Activated CD8-positive, alpha-beta memory T cell treated with anti-CD3 and anti-CD28 coated beads, Interleukin-2, amount 50 U/mL, for 4 hours (primary cell): Measurements from ENCODE around the gene POU2AF1.

Experiments
- DNase-seq: peaks from one replicate; pipeline ENCODE4 v3.0.0-alpha.2; 2020

Gene POU2AF1, protein sequence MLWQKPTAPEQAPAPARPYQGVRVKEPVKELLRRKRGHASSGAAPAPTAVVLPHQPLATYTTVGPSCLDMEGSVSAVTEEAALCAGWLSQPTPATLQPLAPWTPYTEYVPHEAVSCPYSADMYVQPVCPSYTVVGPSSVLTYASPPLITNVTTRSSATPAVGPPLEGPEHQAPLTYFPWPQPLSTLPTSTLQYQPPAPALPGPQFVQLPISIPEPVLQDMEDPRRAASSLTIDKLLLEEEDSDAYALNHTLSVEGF

DNA sequence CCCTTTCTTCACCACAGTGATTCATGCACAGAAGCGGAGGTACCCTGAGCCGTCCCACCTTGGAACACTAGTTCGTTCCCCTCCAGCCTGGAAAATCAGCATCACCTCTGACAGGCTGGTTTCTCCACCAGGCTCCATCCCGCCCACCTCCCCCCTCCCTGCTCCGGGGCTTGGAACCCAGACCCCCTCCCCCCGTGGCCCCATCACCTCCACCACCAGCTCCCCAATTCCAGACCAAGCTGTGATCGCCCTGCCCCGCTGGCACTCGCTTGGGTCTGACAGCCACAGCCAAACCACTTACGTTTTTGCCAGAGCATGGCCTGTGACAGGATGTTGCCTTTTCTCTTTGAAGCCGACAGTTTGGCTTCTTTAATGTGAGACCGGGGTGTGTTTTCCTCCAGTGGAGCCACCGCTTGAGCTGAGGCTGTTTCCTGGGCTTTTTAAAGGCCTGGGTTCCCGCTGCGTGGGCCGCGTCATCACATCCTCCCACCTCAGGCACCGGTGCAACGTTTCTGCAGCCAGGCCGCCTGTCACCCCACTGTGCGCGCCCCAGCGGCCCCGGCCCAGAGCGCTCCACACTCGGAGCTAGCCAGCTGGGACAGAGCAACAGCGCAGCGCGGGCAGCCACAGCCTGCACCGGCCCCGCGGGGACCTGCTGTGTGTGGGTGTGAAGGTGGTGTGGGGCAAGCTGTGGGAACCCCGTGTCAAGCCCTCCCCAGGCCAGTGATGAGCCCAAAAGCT is at the start of gene POU2AF1:
POU2AF1 (minus strand) TSS at position 415 of the 741 bp plus-strand sequence; CDS start at position 317, 98 bp downstream.
- DNase-seq, result peak; percentile 76

DNA sequence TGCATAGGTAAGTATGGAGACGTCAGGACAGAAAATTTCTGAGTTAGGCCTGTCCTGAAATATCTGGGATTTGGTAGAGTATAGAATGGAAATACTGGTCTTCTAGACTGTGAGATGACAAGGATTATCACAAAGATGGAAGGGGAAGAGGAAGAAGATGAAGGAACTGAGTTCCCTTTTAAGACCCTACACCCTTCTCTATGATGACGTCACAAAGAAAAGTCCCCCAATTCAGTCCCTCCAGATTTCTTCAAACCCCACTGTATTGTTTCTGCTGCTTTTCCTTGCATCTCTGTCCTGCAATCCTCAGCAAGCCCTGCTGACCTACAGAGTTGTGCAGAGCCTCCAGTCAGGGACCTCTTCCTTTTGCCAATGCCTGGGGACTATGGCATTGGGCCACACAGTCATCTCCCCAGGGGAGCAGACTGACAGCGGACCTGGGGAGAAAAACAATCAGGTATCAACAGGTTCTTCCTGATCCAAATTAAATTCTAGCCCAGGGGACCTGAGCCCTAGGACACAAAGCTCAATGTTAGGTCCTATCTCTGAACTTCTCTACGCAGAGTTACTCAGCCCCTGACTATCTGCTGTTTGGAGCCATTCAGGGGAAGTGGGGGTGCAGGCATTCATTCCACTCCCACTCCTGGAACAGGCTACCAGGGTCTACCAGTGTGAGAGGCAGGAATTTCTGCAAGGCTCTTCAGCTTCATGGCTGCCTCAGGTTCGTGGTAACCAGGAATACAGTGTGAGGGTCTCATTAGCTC is 49.2 kb upstream of the POU2AF1 start:
- no peak for DNase-seq

DNA sequence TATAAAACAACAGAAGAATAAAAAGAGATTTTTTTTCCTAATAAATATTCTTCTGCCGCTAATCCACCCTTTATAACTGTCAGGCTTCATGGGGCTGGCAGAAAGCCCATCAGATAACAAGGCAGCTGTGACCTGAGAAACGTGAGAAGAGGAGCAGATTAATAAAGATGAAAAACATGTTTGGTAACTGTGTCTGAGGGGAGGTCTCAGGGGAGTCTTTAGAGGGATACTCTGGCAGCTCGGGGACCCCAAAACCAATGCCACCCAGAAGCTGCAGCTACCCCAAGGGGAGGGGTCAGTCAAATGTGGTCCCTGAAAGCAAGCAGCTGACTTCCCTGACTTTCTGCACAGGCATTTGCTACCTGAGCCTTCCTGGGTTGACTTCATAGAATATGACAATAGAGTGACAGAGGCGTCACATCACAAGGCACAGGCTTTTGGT is 48.4 kb upstream of the POU2AF1 start:
- no peak for DNase-seq

DNA sequence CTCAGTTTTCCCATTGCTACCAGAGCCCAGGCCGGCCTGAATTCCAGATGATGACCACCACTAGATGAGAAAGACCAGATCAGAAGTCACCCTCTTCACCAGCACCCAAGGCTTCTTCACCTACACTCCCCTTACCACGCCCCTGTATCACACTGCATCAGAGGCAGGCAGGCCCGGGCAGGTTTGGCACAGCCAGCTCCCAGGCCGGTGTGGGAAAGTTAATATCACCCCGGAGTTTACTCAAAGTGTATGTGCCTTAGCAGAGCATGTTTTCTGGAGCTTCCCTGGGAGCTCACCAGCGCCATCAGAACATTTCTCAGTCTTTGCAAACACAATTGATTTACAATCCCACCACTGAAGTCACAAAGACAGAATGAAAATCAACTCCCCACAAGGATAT is 47.5 kb upstream of the POU2AF1 start:
- no peak for DNase-seq

GRCh38 chr11:111423250-111423615 is 44.2 kb upstream of the POU2AF1 start:
- DNase-seq, result no peak

DNA sequence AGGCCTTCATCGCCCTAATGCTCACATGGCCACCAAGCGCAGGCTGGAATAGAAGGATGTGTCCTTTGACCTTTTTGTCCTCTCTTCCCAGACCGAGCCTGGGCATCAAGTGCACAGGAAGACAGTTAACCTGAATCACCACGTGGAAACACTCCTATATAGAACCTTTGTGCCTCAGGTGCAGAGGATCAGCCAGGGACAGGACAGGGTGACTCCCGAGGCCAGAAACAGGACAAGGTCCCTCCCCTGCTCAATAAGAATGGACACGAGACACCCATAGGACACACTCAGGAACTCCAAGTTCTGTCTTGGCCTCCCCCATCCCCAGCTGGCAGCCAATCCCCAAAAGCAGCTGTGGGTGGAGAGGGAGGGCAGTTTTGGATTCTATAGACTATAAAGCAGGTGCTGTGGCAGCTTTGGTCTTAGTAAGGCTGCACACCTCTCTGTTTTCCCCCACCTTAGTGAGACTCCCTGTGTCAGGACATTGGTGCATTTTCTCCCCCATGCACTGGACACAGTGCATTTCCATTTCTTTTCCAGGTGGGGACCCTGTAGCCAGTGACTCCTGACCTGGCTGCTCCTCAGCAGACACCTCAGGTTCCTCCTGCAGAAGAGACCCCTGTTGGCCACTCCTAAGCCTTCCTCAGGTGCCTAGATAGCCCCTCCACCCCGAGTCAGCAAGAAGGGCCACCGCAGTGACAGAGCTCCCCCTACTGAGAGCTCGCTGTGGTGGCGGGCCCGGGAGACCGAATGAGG is 43.6 kb upstream of the POU2AF1 start:
- peak; percentile 65 for DNase-seq

GRCh38 chr11:111421251-111421650 is 42.2 kb upstream of the POU2AF1 start:
- DNase-seq, result no peak

- DNase-seq, result no peak
Measured at GRCh38 chr11:111419641-111420327, 40.7 kb upstream of the POU2AF1 start.

- DNase-seq, result no peak
Measured at GRCh38 chr11:111419181-111419580, 40.1 kb upstream of the POU2AF1 start.

DNA sequence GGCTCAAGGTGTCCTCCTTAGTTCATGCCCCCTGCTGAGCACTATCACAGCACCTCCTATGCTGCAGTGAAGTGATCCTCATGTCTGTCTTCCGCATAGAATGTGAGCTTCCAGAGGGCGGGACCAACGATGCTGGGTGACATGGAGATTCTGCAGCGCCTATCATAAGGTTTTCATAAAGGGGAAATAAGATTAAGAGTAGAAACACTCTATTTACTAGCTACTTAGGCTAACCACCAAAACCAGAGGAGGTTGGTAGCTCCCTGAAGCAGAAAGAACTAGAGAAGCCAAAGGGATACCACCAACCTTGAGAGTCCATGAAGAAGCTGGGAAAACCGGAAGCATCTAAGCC is 39.3 kb upstream of the POU2AF1 start:
- DNase-seq, result no peak

DNA sequence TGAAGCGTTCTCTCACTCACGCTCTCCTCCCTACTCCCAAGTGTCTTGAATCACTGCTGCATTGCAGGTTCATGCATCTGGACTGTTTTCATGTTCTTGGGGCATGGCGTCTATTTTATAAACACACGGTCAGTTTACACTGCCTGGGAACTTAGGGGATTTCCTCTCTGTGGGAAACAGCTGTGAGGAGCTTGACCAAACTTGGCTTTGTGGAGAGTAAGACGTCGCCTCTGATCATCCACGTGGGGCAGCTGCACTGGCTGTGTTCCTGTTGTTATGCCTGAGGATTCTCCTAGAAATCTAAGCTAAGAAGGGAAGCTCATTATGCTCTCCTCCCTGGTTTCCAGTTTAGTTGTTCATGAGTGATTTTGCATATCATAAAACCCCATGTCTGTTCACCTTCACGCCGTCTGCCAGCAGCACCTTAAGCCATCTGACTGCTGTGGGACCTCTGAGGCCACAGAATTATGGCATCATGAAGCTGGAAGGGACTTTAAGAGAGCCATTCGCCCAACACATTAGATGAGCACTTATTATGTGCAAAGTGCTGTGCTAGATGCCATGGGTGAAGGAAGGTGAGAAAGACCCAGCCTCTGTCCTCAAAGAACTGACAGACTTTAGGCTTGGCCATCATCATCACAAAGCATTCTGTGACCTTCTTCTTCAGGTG is 38.8 kb upstream of the POU2AF1 start:
- no peak for DNase-seq

DNA sequence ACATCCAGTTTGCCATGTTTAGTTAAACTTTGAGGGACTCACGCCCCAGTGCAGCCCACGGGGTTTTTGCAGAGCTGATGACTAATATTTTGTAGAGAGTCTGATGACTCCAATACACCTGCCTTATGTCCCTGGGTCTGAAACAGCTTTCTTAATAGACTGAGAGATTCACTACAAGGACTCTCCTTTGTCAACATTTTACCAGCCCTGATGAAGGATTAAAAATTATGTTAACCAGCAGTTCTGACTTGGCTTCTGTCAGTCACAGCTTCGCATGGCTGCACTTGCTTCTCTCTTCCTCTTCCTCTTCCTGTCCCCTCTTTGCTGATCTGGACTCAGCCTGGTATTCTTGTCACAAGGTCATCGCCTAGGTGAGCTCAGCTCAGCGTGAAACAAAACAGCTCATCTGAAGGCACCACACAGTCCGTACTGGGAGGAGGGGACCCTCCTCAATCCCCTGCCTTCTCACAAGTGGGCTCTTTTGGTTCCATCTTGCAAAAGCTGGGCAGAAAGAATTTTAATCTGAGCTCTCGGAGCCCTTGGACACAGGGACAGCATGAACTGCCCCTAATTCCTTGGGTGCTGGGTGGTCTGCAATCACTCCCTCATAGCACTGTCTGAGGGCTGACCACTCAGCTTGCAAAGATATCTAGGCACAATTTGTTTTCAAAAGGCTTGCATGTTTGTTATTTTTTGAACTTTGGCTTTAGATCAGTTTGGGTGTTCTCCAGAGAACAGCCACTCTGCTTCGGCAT is 38.1 kb upstream of the POU2AF1 start:
- peak; percentile 46 for DNase-seq

DNA sequence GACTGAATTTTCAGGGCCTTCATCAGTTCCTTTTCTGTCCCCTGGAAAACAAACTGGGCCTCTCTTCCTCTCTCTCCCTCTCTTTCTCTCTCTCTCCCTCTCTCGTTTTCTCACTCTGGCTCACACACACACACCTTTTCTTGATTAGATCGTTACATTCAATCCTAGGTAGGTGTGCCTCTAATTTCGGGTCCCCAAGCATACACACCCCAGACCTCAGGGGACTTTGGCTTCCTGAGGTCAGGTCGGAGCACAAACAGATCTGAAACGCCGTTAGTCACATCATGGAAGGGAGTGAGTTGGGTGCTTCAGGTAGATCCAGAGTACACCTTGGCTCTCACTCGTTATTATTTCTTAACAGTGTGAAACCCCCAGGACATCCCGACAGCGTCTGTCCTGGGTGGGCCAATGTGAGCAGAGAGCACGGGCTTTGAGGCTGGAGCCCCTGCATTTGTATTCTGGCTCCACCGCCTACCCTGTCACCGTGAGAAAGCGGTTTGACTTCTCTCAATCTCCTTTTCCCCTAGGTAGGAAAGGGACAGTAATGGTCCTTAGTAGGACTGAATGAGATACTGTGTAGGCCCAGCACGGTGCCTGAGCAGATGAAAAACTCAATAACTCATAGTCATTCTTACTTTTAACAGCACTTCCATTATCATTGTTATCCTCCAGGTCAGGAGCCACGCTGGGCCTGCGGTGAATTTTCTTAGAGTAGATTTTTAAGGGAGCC is 37.3 kb upstream of the POU2AF1 start:
- no peak for DNase-seq

- no peak for DNase-seq
Measured at GRCh38 chr11:111414936-111415335, 35.9 kb upstream of the POU2AF1 start.

DNA sequence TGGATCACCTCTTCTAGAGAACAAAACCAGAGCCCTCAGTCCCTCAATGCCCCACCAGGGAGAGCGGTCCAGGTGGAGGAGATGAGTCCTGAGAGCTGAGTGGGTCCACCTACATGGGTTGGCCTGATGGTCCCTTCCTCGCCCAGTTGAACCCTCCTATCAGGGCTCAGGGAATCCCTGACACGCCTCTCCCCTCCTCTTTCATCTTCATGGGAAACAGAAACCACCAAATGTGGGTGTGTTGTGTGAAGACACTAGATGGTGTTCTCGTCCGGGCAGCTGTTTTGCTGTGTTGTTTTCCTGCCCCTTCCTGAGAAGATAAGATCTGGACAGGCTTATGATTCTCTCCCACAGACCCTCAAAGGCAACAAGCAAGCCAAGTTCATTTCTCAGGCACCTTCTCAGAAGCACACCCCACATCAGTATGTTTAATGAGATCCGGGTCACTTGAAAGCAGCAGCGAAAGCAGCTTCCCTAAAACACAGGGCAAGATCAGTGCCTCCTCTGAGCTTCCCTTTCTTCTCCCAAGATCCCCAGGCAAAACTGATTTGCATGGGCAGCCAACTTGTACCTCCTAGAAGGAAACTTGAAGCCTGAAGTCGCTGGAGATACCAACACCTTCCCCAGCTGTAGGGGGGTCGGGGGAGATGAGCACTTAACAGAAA is 35.3 kb upstream of the POU2AF1 start:
- DNase-seq, result no peak

DNA sequence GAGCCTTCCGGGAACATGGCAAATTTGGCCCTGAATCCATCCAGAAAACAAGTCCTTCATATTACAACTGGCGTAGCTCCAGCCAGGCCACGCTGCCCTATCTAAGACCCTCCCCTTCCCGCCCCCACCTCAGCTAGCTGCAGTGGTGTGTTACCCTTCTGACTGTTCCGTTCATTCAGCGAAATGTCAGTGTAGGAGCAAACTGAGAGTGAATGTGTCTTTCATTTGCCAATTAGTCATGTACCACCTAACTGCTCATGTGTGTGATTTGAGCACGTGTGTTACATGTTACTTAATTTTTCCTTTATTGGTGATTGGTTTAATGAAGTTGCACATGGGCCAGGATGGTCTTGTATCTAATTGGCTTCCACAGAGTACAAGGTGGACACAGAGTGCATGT is 34.8 kb upstream of the POU2AF1 start:
- DNase-seq, result no peak

GRCh38 chr11:111412293-111412692 is 33.2 kb upstream of the POU2AF1 start:
- no peak for DNase-seq

DNA sequence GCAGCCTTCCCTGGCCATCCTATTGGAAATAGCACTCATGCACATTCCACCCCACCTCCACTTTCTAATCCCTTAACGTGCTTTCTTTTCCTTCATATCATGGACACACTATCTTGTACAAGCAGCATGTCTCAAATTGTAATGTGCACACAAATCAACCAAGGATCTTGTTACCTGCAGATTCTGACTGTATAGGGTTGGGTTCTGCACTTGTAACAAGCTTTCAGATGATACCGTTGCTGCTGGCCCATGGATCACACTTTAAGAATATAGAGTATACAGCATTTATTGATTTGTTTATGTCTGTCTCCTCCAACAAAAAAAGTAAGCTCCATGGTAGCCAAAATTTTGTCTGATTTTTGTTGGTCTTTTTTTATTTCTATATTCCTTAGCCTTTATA is 32.4 kb upstream of the POU2AF1 start:
- no peak for DNase-seq

GRCh38 chr11:111410951-111411350 is 31.9 kb upstream of the POU2AF1 start:
- no peak for DNase-seq

GRCh38 chr11:111409915-111410314 is 30.8 kb upstream of the POU2AF1 start:
- DNase-seq, result no peak
